PC-3 (cell line): ENCODE data around the gene LRP1B. TPM values are rescaled to one million over a fixed set of nuclear protein-coding genes. Genes with fewer than 3 reads are reported as not detected.

ENCODE experiments used
- ATAC-seq: fragments of 200-7000 bp; cut with Tn5 transposase; 2 replicates; pipeline ENCODE4 v1.9.1; 2020; ENCODE audit warnings: mild to moderate bottlenecking, moderate library complexity
- BruUV-seq: library from RNA; stranded (reverse); fragments of 400-500 nt; replicated peaks from 2 replicates; lab custom pipeline; 2021; lab: Mats Ljungman, UMichigan
- CTCF ChIA-PET: fragments of 300-600 bp; sonication (Branson Sonifier 250); formaldehyde crosslinking; loops from one replicate; lab custom pipeline; 2022; ENCODE audit warnings: antibody characterized with exemption; lab: Charles Lee
- POLR2A ChIA-PET: fragments of 300-600 bp; sonication (Branson Sonifier 250); formaldehyde crosslinking; loops from one replicate; lab custom pipeline; 2022; ENCODE audit warnings: antibody characterized with exemption; ENCODE audit not compliant: unreplicated experiment; lab: Charles Lee
- DNase-seq: peaks from one replicate; pipeline ENCODE4 v3.0.0-alpha.2; 2015
- H2AFZ ChIP-seq: fragments of 300-600 bp; sonication (generic); 2 replicates; pipeline ENCODE4 v1.6.0; 2016; ENCODE audit warnings: antibody characterized with exemption, low read length
- H3F3A ChIP-seq: fragments of 300-600 bp; sonication (generic); one replicate; pipeline ENCODE4 v1.6.0; 2017; ENCODE audit warnings: antibody characterized with exemption, low read length, control low read depth, mild to moderate bottlenecking; ENCODE audit not compliant: unreplicated experiment
- H3K27ac ChIP-seq: fragments of 300-600 bp; sonication (generic); 2 replicates; pipeline ENCODE4 v1.5.1; 2016; ENCODE audit warnings: mild to moderate bottlenecking, low read length
- H3K27me3 ChIP-seq: fragments of 300-600 bp; sonication (generic); 2 replicates; pipeline ENCODE4 v1.6.1; 2016; ENCODE audit warnings: low read length, mixed read lengths
- H3K36me3 ChIP-seq: fragments of 300-600 bp; sonication (generic); 2 replicates; pipeline ENCODE4 v1.6.1; 2016; ENCODE audit warnings: low read depth, mixed run types, low read length, mixed read lengths
- H3K4me1 ChIP-seq: fragments of 300-600 bp; sonication (generic); 2 replicates; pipeline ENCODE4 v1.5.1; 2016; ENCODE audit warnings: low read length; ENCODE audit not compliant: insufficient read depth
- H3K4me2 ChIP-seq: fragments of 300-600 bp; sonication (generic); 2 replicates; pipeline ENCODE4 v1.6.0; 2016; ENCODE audit warnings: low read length
- H3K4me3 ChIP-seq: fragments of 300-600 bp; sonication (generic); 2 replicates; pipeline ENCODE4 v1.5.1; 2016; ENCODE audit warnings: mild to moderate bottlenecking, low read length, mixed read lengths
- H3K79me2 ChIP-seq: fragments of 300-600 bp; sonication (generic); 2 replicates; pipeline ENCODE4 v1.6.1; 2017; ENCODE audit warnings: low read length, mixed read lengths
- H3K9ac ChIP-seq: fragments of 300-600 bp; sonication (generic); 2 replicates; pipeline ENCODE4 v1.6.0; 2016; ENCODE audit warnings: mild to moderate bottlenecking, low read length
- H3K9me2 ChIP-seq: fragments of 300-600 bp; sonication (generic); replicated peaks from 2 replicates; pipeline ENCODE4 v1.6.1; 2016; ENCODE audit warnings: mixed run types, low read length, mixed read lengths
- H3K9me3 ChIP-seq: fragments of 300-600 bp; sonication (generic); 2 replicates; pipeline ENCODE4 v1.6.1; 2016; ENCODE audit warnings: low read length, mixed read lengths
- H4K20me1 ChIP-seq: fragments of 300-600 bp; sonication (generic); 2 replicates; pipeline ENCODE4 v1.6.1; 2016; ENCODE audit warnings: low read length, mixed read lengths
- EZH2 ChIP-seq: fragments of 300-600 bp; sonication (generic); IDR thresholded peaks from one replicate; pipeline ENCODE4 v1.6.1; 2017; ENCODE audit warnings: antibody characterized with exemption, mild to moderate bottlenecking, low read length; ENCODE audit not compliant: unreplicated experiment
- EZH2phosphoT487 ChIP-seq: fragments of 300-600 bp; sonication (generic); IDR thresholded peaks from 2 replicates; pipeline ENCODE4 v1.6.1; 2018; ENCODE audit warnings: mild to moderate bottlenecking, antibody characterized with exemption, low read length, borderline replicate concordance
- intact Hi-C: fragments of 100-400 bp; cut with micrococcal nuclease; formaldehyde crosslinking; loops from 2 replicates; pipeline ENCODE4 v1.9.0; 2023
- total RNA-seq: library from RNA; depleted of rRNA; stranded (reverse); fragments of >200 nt; gene quantifications from 2 replicates; pipeline ENCODE4 v1.2.3, GENCODE V29; 2014
- TF ChIP-seq, protein P1 (sequence below): fragments of 300-600 bp; sonication (generic); conservative IDR thresholded peaks from 2 replicates; pipeline ENCODE4 v1.5.1; 2017; ENCODE audit warnings: antibody characterized with exemption, low read depth, mild to moderate bottlenecking, low read length

Gene LRP1B
- total RNA-seq, 1 experiment from 2014 or later: 0.04 TPM

DNA sequence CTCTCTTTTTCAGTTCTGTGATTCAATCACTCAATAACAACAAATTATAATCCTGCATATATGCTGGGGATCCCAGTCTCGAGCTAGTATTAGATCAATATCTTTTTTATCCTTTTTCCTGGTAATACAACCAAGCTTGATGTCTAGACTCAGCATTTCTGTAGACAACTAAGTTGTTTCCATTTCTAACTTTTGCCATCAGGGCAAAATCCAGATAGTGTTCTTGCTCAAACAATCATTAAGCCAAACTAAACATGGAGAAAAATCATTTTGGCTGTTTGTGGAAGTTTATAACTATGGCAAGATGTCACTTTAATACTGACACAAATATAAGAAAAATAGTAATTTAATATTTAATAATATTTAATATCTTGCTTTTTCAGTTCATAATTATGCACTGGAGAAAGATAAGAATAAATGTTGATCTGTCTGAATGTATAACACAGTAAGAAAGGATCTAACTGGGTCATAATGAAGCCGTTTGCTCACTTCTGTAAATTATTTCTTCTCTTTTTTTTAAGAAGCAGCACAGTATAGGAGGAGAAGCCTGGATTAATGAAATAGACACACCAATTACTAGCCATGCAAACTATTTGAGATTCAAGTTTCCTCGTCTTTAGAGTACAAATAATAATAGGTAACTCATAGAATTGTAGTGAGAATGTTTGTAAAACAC is 979.1 kb downstream of the LRP1B start:
- TF ChIP-seq EZH2: no peak
- TF ChIP-seq, protein P1, sequence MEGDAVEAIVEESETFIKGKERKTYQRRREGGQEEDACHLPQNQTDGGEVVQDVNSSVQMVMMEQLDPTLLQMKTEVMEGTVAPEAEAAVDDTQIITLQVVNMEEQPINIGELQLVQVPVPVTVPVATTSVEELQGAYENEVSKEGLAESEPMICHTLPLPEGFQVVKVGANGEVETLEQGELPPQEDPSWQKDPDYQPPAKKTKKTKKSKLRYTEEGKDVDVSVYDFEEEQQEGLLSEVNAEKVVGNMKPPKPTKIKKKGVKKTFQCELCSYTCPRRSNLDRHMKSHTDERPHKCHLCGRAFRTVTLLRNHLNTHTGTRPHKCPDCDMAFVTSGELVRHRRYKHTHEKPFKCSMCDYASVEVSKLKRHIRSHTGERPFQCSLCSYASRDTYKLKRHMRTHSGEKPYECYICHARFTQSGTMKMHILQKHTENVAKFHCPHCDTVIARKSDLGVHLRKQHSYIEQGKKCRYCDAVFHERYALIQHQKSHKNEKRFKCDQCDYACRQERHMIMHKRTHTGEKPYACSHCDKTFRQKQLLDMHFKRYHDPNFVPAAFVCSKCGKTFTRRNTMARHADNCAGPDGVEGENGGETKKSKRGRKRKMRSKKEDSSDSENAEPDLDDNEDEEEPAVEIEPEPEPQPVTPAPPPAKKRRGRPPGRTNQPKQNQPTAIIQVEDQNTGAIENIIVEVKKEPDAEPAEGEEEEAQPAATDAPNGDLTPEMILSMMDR: no peak
- TF ChIP-seq EZH2phosphoT487: no peak
- H3K4me1 ChIP-seq: no peaks in the 10 kb centered on the region
- H4K20me1 ChIP-seq: no peaks in the 10 kb centered on the region
- no peak overlapping the region for H3K4me2 ChIP-seq
- POLR2A ChIA-PET: no interaction called here
- no peak overlapping the region for H3K9ac ChIP-seq
- CTCF ChIA-PET: no interaction called here
- no peak overlapping the region for H3K27ac ChIP-seq
- no peak for DNase-seq
- BruUV-seq: no TSS peak
- no peak overlapping the region for H3K4me3 ChIP-seq
- H3K79me2 ChIP-seq: no peaks in the 10 kb centered on the region
- no peaks in the 10 kb centered on the region for H3K36me3 ChIP-seq
- no peaks in the 10 kb centered on the region for H3K27me3 ChIP-seq
- intact Hi-C loops: no loop called here
- no peaks in the 10 kb centered on the region for H3F3A ChIP-seq
- ATAC-seq: no peak
- no peak overlapping the region for H2AFZ ChIP-seq
- no peaks in the 10 kb centered on the region for H3K9me2 ChIP-seq
- no peaks in the 10 kb centered on the region for H3K9me3 ChIP-seq

DNA sequence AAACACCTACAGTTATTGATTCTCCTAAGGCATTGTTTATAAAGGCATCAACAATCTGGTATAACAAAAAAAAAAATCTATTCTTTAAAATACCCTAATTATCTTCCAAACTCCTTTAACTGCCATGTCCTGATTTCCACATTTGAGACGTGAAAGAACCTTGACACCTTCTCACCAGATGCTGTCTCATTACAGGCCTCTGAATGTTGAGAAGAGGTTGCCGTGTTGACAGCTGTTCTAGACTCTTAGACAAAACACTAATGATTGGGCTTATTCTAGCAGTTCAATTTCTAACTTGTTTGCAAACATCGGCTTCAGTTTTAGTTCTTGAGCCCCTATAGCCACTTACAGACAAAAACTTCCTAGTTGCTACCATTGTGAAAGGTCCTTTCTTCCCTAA is 988.8 kb downstream of the LRP1B start:
- H2AFZ ChIP-seq: no peak overlapping the region
- DNase-seq (no peak), ATAC-seq (no peak)
- TF ChIP-seq, protein P1: no peak
- TF ChIP-seq EZH2phosphoT487 (no peak), EZH2 (no peak)
- H3K36me3 ChIP-seq: no peaks in the 10 kb centered on the region
- BruUV-seq: no TSS peak
- no peak overlapping the region for H3K4me2 ChIP-seq
- no peaks in the 10 kb centered on the region for H3K4me1 ChIP-seq
- intact Hi-C loops: no loop called here
- POLR2A ChIA-PET: no interaction called here
- H3K79me2 ChIP-seq: no peaks in the 10 kb centered on the region
- H3K27me3 ChIP-seq: no peaks in the 10 kb centered on the region
- H3K9ac ChIP-seq: no peak overlapping the region
- H3K9me2 ChIP-seq: no peaks in the 10 kb centered on the region
- H3K4me3 ChIP-seq: no peak overlapping the region
- no peak overlapping the region for H3K27ac ChIP-seq
- H3F3A ChIP-seq: no peaks in the 10 kb centered on the region
- CTCF ChIA-PET: no interaction called here
- no peaks in the 10 kb centered on the region for H4K20me1 ChIP-seq
- no peaks in the 10 kb centered on the region for H3K9me3 ChIP-seq

DNA sequence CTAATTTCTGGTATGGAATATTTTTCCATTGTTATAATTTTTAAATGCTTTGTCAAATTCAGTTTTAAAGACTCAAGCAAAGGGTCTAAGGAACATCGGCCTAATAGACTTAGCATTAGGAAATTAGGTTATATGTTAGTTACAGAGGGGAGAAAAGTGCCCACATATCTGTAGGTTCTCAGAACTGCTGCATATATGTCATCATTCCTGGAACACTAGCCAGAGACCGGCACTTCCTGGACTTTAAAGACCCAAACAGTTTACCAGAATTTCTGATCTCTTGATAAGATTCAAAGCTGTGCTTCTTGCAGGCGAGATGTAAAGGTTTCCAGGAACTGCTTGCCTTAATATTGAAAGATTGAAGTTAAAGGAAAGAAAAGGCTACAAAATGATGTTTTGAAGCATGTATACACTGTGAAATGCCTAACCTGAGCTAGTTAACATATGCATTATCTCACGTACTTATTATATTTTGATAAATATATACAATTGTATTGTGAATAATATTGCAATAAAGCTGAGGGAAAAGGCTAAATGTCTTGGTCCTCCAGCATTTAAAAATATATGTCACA is 993.6 kb downstream of the LRP1B start:
- Histone ChIP-seq H3K27ac (no peak overlapping the region), H3K4me2 (no peak overlapping the region), H3K9me2 (no peaks in the 10 kb centered on the region), H2AFZ (no peak overlapping the region), H3K79me2 (no peaks in the 10 kb centered on the region), H3K27me3 (no peaks in the 10 kb centered on the region), H3K36me3 (no peaks in the 10 kb centered on the region), H3F3A (no peaks in the 10 kb centered on the region), H3K4me3 (no peak overlapping the region), H3K4me1 (no peaks in the 10 kb centered on the region), H3K9ac (no peak overlapping the region), H3K9me3 (no peaks in the 10 kb centered on the region), H4K20me1 (no peaks in the 10 kb centered on the region)
- no TSS peak for BruUV-seq
- ATAC-seq (no peak), DNase-seq (no peak)
- POLR2A ChIA-PET: no interaction called here
- intact Hi-C loops: no loop called here
- TF ChIP-seq EZH2phosphoT487: no peak
- no peak for TF ChIP-seq EZH2
- CTCF ChIA-PET: no interaction called here
